ENCODE measurements around the gene PTPN18. TPM values are rescaled to one million over a fixed set of nuclear protein-coding genes. Genes with fewer than 3 reads are reported as not detected.
"Not testable (repeated sequence)": the region's sequence is repeated elsewhere in the genome, so short reads cannot be mapped to it uniquely, and the experiment has no call there.

Gene PTPN18
- total and polyA plus RNA-seq, 2 of the 4 experiments (the other 2 are of a cell fraction): 9.7 to 15.5 TPM

DNA sequence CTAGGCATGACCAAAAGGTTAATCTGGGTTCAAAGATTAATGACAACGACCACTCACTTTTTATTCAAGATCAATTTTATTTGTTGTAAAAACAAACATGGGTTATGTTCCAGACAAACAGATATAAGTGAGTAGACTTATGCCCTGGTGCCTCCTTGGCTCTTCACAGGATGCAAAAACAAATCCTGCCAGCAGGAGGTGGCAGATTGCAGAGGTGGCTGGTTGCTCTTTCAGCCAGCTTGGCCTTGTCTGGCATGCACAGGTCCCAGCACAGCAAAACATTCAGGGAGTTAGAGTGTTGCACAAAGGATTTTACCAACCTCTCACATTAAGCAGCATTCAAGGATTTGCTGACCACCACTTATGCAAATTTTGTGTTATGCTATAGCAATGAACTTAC, 60.8 kb downstream of the PTPN18 start:
- H3K9me1 ChIP-seq (ENCODE audit: insufficient read depth, low read length); H2AK5ac ChIP-seq (ENCODE audit: low read depth, low read length); H3K36me3 ChIP-seq (ENCODE audit: control insufficient read depth, insufficient read depth, low read length); H2AK9ac ChIP-seq (replicated peaks; ENCODE audit: low read depth, low read length, poor library complexity); in situ Hi-C loops (cut with MboI; ENCODE audit: low sequenced_read_pairs); H3K27me3 ChIP-seq (ENCODE audit: control insufficient read depth, insufficient read depth, low read length); POLR2A ChIA-PET (ENCODE audit: unreplicated experiment); H3K18ac ChIP-seq (ENCODE audit: low read depth, low read length); dilution Hi-C loops (cut with HindIII; ENCODE audit: low sequenced_read_pairs, unreplicated experiment); H4K20me1 ChIP-seq (ENCODE audit: insufficient read depth, low read length); H3K9ac ChIP-seq (ENCODE audit: low read depth, low read length); H3K4me2 ChIP-seq (ENCODE audit: low read depth, low read length); H2BK120ac ChIP-seq (ENCODE audit: low read depth, low read length); CTCF ChIA-PET; H2BK5ac ChIP-seq (ENCODE audit: low read depth, low read length, poor library complexity, severe bottlenecking); DNase-seq; H4K5ac ChIP-seq (ENCODE audit: low read depth, low read length); H3K27ac ChIP-seq (ENCODE audit: insufficient read depth, low read length); H3K23ac ChIP-seq (ENCODE audit: low read depth, low read length); H2AFZ ChIP-seq (replicated peaks; ENCODE audit: low read length, poor library complexity); H3K4ac ChIP-seq (ENCODE audit: low read depth, low read length); H3K79me1 ChIP-seq (ENCODE audit: low read depth in 1 of 2, low read length in 2 of 2); H2BK15ac ChIP-seq (ENCODE audit: low read depth, low read length); intact Hi-C loops (cut with micrococcal nuclease); H3K14ac ChIP-seq (replicated peaks; ENCODE audit: low read depth, low read length); BruUV-seq (replicated peaks); H4K8ac ChIP-seq (ENCODE audit: low read depth in 2 of 2, low read length in 2 of 2); H2BK20ac ChIP-seq (ENCODE audit: low read depth, low read length); H3K4me1 ChIP-seq (ENCODE audit: control insufficient read depth, insufficient read depth, low read length); H4K91ac ChIP-seq (ENCODE audit: insufficient read depth, low read depth, low read length); H3K56ac ChIP-seq (ENCODE audit: extremely low read depth, insufficient read depth, low read length); H3K9me3 ChIP-seq (ENCODE audit: control insufficient read depth, insufficient read depth, low read length); H3K4me3 ChIP-seq (ENCODE audit: insufficient read depth, low read depth, low read length); ATAC-seq (ENCODE audit: low read depth): not testable (repeated sequence)
- no CpG with 5 or more reads among the region's 1 CpG for WGBS, 2 experiments (ENCODE audit: extremely low coverage in 2 of 2, insufficient read length in 1 of 2)

DNA sequence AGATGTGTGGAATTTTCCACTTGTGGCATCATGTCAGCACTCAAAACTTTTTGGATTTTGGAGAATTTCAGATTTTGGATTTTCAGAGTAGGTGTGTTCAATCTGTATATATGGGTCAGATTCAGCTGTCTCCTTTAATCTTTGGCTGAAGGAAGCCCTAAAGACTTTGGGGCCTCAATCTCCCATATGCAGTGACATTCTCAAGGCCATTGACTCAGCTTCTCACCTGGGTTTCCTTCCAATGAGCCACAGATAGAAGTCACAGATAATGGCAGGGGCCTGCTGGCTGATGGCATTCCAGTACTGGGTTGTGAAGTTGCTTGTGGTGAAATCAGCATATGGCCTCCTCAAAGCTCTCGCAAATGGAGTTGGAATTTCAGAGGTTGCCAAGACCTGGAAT, 63.0 kb downstream of the PTPN18 start:
- H2BK5ac ChIP-seq (ENCODE audit: low read depth, low read length, poor library complexity, severe bottlenecking); H3K14ac ChIP-seq (replicated peaks; ENCODE audit: low read depth, low read length); H3K4ac ChIP-seq (ENCODE audit: low read depth, low read length); H4K8ac ChIP-seq (ENCODE audit: low read depth in 2 of 2, low read length in 2 of 2); H2BK120ac ChIP-seq (ENCODE audit: low read depth, low read length); H3K9ac ChIP-seq (ENCODE audit: low read depth, low read length); H3K9me1 ChIP-seq (ENCODE audit: insufficient read depth, low read length); CTCF ChIA-PET; H3K23ac ChIP-seq (ENCODE audit: low read depth, low read length); H2AK5ac ChIP-seq (ENCODE audit: low read depth, low read length); DNase-seq; intact Hi-C loops (cut with micrococcal nuclease); POLR2A ChIA-PET (ENCODE audit: unreplicated experiment); H4K91ac ChIP-seq (ENCODE audit: insufficient read depth, low read depth, low read length); H3K36me3 ChIP-seq (ENCODE audit: control insufficient read depth, insufficient read depth, low read length); H3K27ac ChIP-seq (ENCODE audit: insufficient read depth, low read length); H4K5ac ChIP-seq (ENCODE audit: low read depth, low read length); H4K20me1 ChIP-seq (ENCODE audit: insufficient read depth, low read length); H2BK15ac ChIP-seq (ENCODE audit: low read depth, low read length); BruUV-seq (replicated peaks); dilution Hi-C loops (cut with HindIII; ENCODE audit: low sequenced_read_pairs, unreplicated experiment); H2AK9ac ChIP-seq (replicated peaks; ENCODE audit: low read depth, low read length, poor library complexity); H3K9me3 ChIP-seq (ENCODE audit: control insufficient read depth, insufficient read depth, low read length); ATAC-seq (ENCODE audit: low read depth); H3K4me1 ChIP-seq (ENCODE audit: control insufficient read depth, insufficient read depth, low read length); in situ Hi-C loops (cut with MboI; ENCODE audit: low sequenced_read_pairs); H3K4me3 ChIP-seq (ENCODE audit: insufficient read depth, low read depth, low read length); H3K4me2 ChIP-seq (ENCODE audit: low read depth, low read length); H3K79me1 ChIP-seq (ENCODE audit: low read depth in 1 of 2, low read length in 2 of 2); H3K18ac ChIP-seq (ENCODE audit: low read depth, low read length); H2BK20ac ChIP-seq (ENCODE audit: low read depth, low read length); H3K56ac ChIP-seq (ENCODE audit: extremely low read depth, insufficient read depth, low read length); H2AFZ ChIP-seq (replicated peaks; ENCODE audit: low read length, poor library complexity); H3K27me3 ChIP-seq (ENCODE audit: control insufficient read depth, insufficient read depth, low read length): not testable (repeated sequence)
- no CpG with 5 or more reads among the region's 1 CpG for WGBS, 2 experiments (ENCODE audit: extremely low coverage in 2 of 2, insufficient read length in 1 of 2)

All from IMR-90 (cell line).